ENCODE data around the gene SLFN12L. TPM values are rescaled to one million over a fixed set of nuclear protein-coding genes. Genes with fewer than 3 reads are reported as not detected.
"Not testable (repeated sequence)": the region's sequence is repeated elsewhere in the genome, so short reads cannot be mapped to it uniquely, and the experiment has no call there.

Gene SLFN12L
- total and polyA plus RNA-seq, 4 donors = 0.59 to 13.2 (median 1.5) TPM

DNA sequence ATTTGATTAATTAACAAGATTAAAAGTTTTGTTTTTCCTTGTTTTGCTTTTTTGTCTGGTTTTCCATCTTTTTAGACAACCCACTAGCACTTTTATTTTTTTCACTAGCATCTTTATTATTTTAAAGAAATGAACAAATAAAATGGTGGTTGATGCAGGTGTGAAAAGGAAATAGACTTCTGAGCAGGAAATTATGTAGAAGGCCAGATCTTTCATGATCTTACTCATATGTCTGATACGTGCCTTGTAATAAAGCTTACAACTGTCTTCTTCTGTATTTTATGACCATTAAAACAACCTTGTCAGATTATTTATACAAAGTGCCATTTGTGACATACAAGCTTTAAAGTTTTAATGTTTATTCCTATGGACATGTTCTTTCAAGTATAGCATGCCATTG is 6.3 kb downstream of the SLFN12L start:
- TF ChIP-seq CTCF (IDR thresholded peaks at IDR 0.05; ENCODE audit: control extremely low read depth, extremely low read depth) = no peak
- H3K36me3 ChIP-seq (ENCODE audit: control insufficient read depth in 4 of 4, insufficient read depth in 4 of 4, low read length in 4 of 4) = no peaks in the 10 kb centered on the region
- no peaks in the 10 kb centered on the region for H3K27me3 ChIP-seq (ENCODE audit: control insufficient read depth in 3 of 3, insufficient read depth in 3 of 3, low read length in 2 of 3)
- no peaks in the 10 kb centered on the region for H3K9me3 ChIP-seq (ENCODE audit: control insufficient read depth in 4 of 4, insufficient read depth in 3 of 4, low read length in 3 of 4)
- DNase-seq (no peak), ATAC-seq (ENCODE audit: insufficient read depth, low FRiP score) (no peak)
- H3K9ac ChIP-seq (ENCODE audit: insufficient read depth in 1 of 2, low read length in 2 of 2) = no peak overlapping the region
- H3K4me1 ChIP-seq (ENCODE audit: control insufficient read depth in 5 of 5, insufficient read depth in 5 of 5, low read length in 5 of 5) = peaks cover 0 to 26% (median 0%) of the 10 kb centered on the region in 5 donors
- no peak overlapping the region for H3K4me3 ChIP-seq
- WGBS, 2 donors = 58 to 63% methylated on average over 1 of the region's 1 CpG
- no peak overlapping the region for H3K27ac ChIP-seq (ENCODE audit: low read depth in 1 of 2, low read length in 1 of 2)

DNA sequence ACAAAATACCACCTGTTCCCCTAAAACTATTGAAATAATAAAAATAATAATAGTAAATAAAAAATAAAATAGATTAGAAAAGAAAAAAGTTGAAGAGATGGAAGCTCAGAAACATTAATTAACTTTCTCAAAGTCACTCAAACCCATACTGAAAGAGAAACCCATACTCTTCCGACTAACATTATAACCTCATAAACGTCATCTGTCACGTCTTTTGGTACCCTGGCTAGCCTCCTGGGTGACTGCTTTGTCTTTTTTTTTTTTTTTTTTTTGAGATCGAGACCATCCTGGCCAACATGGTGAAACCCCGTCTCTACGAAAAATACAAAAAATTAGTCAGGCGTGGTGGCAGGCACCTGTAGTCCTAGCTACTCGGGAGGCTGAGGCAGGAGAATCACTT is 7.6 kb downstream of the SLFN12L start:
- no peaks in the 10 kb centered on the region for H3K36me3 ChIP-seq (ENCODE audit: control insufficient read depth in 4 of 4, insufficient read depth in 4 of 4, low read length in 4 of 4)
- no peak for ATAC-seq (ENCODE audit: insufficient read depth, low FRiP score)
- no peaks in the 10 kb centered on the region for H3K9me3 ChIP-seq (ENCODE audit: control insufficient read depth in 4 of 4, insufficient read depth in 3 of 4, low read length in 3 of 4)
- no peak for DNase-seq
- H3K4me1 ChIP-seq (ENCODE audit: control insufficient read depth in 5 of 5, insufficient read depth in 5 of 5, low read length in 5 of 5) = peaks cover 0 to 21% (median 0%) of the 10 kb centered on the region in 5 donors
- TF ChIP-seq CTCF (IDR thresholded peaks at IDR 0.05; ENCODE audit: control extremely low read depth, extremely low read depth) = no peak
- WGBS, 2 donors = 83 to 95% methylated on average over 8 of the region's 8 CpGs
- H3K4me3 ChIP-seq = no peak overlapping the region
- no peak overlapping the region for H3K9ac ChIP-seq (ENCODE audit: insufficient read depth in 1 of 2, low read length in 2 of 2)
- H3K27ac ChIP-seq (ENCODE audit: low read depth in 1 of 2, low read length in 1 of 2) = no peak overlapping the region
- H3K27me3 ChIP-seq (ENCODE audit: control insufficient read depth in 3 of 3, insufficient read depth in 3 of 3, low read length in 2 of 3) = no peaks in the 10 kb centered on the region

- not testable (repeated sequence) for DNase-seq; H3K27me3 ChIP-seq (ENCODE audit: control insufficient read depth in 3 of 3, insufficient read depth in 3 of 3, low read length in 2 of 3); H3K4me3 ChIP-seq; H3K9me3 ChIP-seq (ENCODE audit: control insufficient read depth in 4 of 4, insufficient read depth in 3 of 4, low read length in 3 of 4); H3K36me3 ChIP-seq (ENCODE audit: control insufficient read depth in 4 of 4, insufficient read depth in 4 of 4, low read length in 4 of 4); H3K9ac ChIP-seq (ENCODE audit: insufficient read depth in 1 of 2, low read length in 2 of 2); ATAC-seq (ENCODE audit: insufficient read depth, low FRiP score); H3K27ac ChIP-seq (ENCODE audit: low read depth in 1 of 2, low read length in 1 of 2)
- peaks cover 0 to 16% (median 0%) of the 10 kb centered on the region in 5 donors for H3K4me1 ChIP-seq (ENCODE audit: control insufficient read depth in 5 of 5, insufficient read depth in 5 of 5, low read length in 5 of 5)
- 94 to 100% methylated on average over 1 of the region's 1 CpG for WGBS, 2 donors
Observed at GRCh38 chr17:35529326-35529725, 8.2 kb downstream of the SLFN12L start.

GRCh38 chr17:35523296-35523695 is 14.2 kb downstream of the SLFN12L start:
- no peak overlapping the region for H3K4me3 ChIP-seq
- no peaks in the 10 kb centered on the region for H3K36me3 ChIP-seq (ENCODE audit: control insufficient read depth in 4 of 4, insufficient read depth in 4 of 4, low read length in 4 of 4)
- no peak overlapping the region for H3K9ac ChIP-seq (ENCODE audit: insufficient read depth in 1 of 2, low read length in 2 of 2)
- TF ChIP-seq CTCF (IDR thresholded peaks at IDR 0.05; ENCODE audit: control extremely low read depth, extremely low read depth) = no peak
- H3K4me1 ChIP-seq (ENCODE audit: control insufficient read depth in 5 of 5, insufficient read depth in 5 of 5, low read length in 5 of 5) = peaks cover 0 to 11% (median 1%) of the 10 kb centered on the region in 5 donors
- H3K27me3 ChIP-seq (ENCODE audit: control insufficient read depth in 3 of 3, insufficient read depth in 3 of 3, low read length in 2 of 3) = peaks cover 0 to 11% (median 0%) of the 10 kb centered on the region in 3 donors
- ATAC-seq (ENCODE audit: insufficient read depth, low FRiP score) (no peak), DNase-seq (no peak)
- H3K27ac ChIP-seq (ENCODE audit: low read depth in 1 of 2, low read length in 1 of 2) = no peak overlapping the region
- WGBS, 2 donors = 53 to 82% methylated on average over 4 of the region's 4 CpGs
- H3K9me3 ChIP-seq (ENCODE audit: control insufficient read depth in 4 of 4, insufficient read depth in 3 of 4, low read length in 3 of 4) = no peaks in the 10 kb centered on the region

DNA sequence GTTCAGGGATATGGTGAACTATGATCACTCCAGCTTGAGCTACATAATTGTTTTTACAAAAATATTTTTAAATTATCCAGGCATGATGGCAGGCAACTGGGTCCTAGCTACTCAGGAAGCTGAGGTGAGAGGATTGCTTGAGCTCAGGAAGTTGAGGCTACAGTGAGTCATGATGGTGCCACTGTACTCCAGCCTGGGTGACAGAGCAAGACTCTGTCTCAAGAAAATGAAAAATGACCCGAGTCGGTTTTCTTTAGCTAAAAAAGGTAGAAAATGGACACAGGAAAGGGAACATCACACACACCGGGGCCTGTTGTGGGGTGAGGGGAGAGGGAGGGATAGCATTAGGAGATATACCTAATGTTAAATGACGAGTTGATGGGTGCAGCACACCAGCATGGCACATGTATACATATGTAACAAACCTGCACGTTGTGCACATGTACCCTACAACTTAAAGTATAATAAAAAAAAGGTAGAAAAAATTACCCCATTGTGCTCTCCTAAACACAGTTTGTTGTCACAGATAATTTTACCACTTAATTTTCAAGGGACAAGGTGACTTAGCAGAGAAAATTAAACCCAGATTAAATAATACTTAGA is 15.7 kb downstream of the SLFN12L start:
- H3K36me3 ChIP-seq (ENCODE audit: control insufficient read depth in 4 of 4, insufficient read depth in 4 of 4, low read length in 4 of 4); H3K9ac ChIP-seq (ENCODE audit: insufficient read depth in 1 of 2, low read length in 2 of 2); DNase-seq; H3K4me3 ChIP-seq; H3K27ac ChIP-seq (ENCODE audit: low read depth in 1 of 2, low read length in 1 of 2); ATAC-seq (ENCODE audit: insufficient read depth, low FRiP score); H3K9me3 ChIP-seq (ENCODE audit: control insufficient read depth in 4 of 4, insufficient read depth in 3 of 4, low read length in 3 of 4): not testable (repeated sequence)
- peaks cover 0 to 11% (median 0%) of the 10 kb centered on the region in 3 donors for H3K27me3 ChIP-seq (ENCODE audit: control insufficient read depth in 3 of 3, insufficient read depth in 3 of 3, low read length in 2 of 3)
- H3K4me1 ChIP-seq (ENCODE audit: control insufficient read depth in 5 of 5, insufficient read depth in 5 of 5, low read length in 5 of 5) = peaks cover 0 to 11% (median 1%) of the 10 kb centered on the region in 5 donors
- 17 to 52% methylated on average over 5 of the region's 5 CpGs for WGBS, 2 donors
